NCI-H1105 treated with DMSO at 0.1 percent for 48 hours (cell line): ENCODE data around the gene ERP29.
"Not testable (repeated sequence)": the region's sequence is repeated elsewhere in the genome, so short reads cannot be mapped to it uniquely, and the experiment has no call there.

ENCODE experiments used
- DNase-seq: peaks from one replicate; lab custom pipeline; 2025; lab: John Stamatoyannopoulos, UW

ERP29 gene

GRCh38 chr12:112001576-112001975 lies 11.7 kb upstream of the ERP29 start:
- DNase-seq = no peak

GRCh38 chr12:112004041-112004440 lies 9.2 kb upstream of the ERP29 start:
- DNase-seq = no peak

GRCh38 chr12:112005419-112006395 lies 7.5 kb upstream of the ERP29 start:
- DNase-seq = no peak

- no peak for DNase-seq
These were observed 5.3 kb upstream of the ERP29 start for GRCh38 chr12:112007945-112008344.

- DNase-seq = no peak
These were observed 4.3 kb upstream of the ERP29 start for GRCh38 chr12:112008918-112009317.

- not testable (repeated sequence) for DNase-seq
These were observed 3.6 kb upstream of the ERP29 start for GRCh38 chr12:112009596-112009995.

GRCh38 chr12:112010415-112011344 lies 2.5 kb upstream of the ERP29 start:
- no peak for DNase-seq

GRCh38 chr12:112011685-112012084 lies 1.5 kb upstream of the ERP29 start:
- DNase-seq = no peak

GRCh38 chr12:112013601-112014402 lies 576 bp downstream of the ERP29 start:
- DNase-seq = peak; percentile 73

GRCh38 chr12:112015938-112016337 lies 2.7 kb downstream of the ERP29 start:
- no peak for DNase-seq

GRCh38 chr12:112017041-112017440 lies 3.8 kb downstream of the ERP29 start:
- no peak for DNase-seq

- DNase-seq = no peak
These were observed 5.5 kb downstream of the ERP29 start for GRCh38 chr12:112018571-112019237.

GRCh38 chr12:112020947-112021457 lies 7.8 kb downstream of the ERP29 start:
- no peak for DNase-seq

- no peak for DNase-seq
These were observed 9.2 kb downstream of the ERP29 start for GRCh38 chr12:112022241-112023016.

GRCh38 chr12:112023759-112024396 lies 10.7 kb downstream of the ERP29 start:
- DNase-seq = no peak

GRCh38 chr12:112025808-112026375 lies 12.7 kb downstream of the ERP29 start:
- DNase-seq = no peak

GRCh38 chr12:112029301-112029700 lies 16.1 kb downstream of the ERP29 start:
- no peak for DNase-seq

GRCh38 chr12:112031472-112031871 lies 18.2 kb downstream of the ERP29 start:
- DNase-seq = no peak

GRCh38 chr12:112032292-112032691 lies 19.1 kb downstream of the ERP29 start:
- no peak for DNase-seq
